HUES64 (cell line): Measurements from ENCODE around the gene STOML1.

Experiments used
- H3K27ac ChIP-seq: 2 replicates; pipeline ENCODE4 v1.7.0; 2013; ENCODE audit warnings: low read depth, low read length, inconsistent platforms
- H3K27me3 ChIP-seq: 2 replicates; pipeline ENCODE4 v1.6.1; 2013; ENCODE audit warnings: mild to moderate bottlenecking, low read length; ENCODE audit not compliant: insufficient read depth
- H3K36me3 ChIP-seq: 2 replicates; pipeline ENCODE4 v1.6.1; 2013; ENCODE audit warnings: mild to moderate bottlenecking, low read length; ENCODE audit not compliant: insufficient read depth
- H3K4me1 ChIP-seq: 2 replicates; pipeline ENCODE4 v1.6.1; 2013; ENCODE audit warnings: mild to moderate bottlenecking, low read length, moderate library complexity; ENCODE audit not compliant: insufficient read depth
- H3K4me3 ChIP-seq: 2 replicates; pipeline ENCODE4 v1.5.1; 2013; ENCODE audit warnings: mild to moderate bottlenecking, low read length, moderate library complexity
- H3K9ac ChIP-seq: 2 replicates; pipeline ENCODE4 v1.6.1; 2013; ENCODE audit warnings: mild to moderate bottlenecking, low read depth, low read length
- H3K9me3 ChIP-seq: 2 replicates; pipeline ENCODE4 v1.6.1; 2013; ENCODE audit warnings: low read depth, low read length; ENCODE audit not compliant: insufficient read depth
- WGBS: fragments of 150-250, 120-280 bp; methylation state at CpG from one replicate; pipeline ENCODE4 v1.1.7; 2013; ENCODE audit warnings: missing lambda C conversion rate; 5-methylcytosine and 5-hydroxymethylcytosine counted together

The STOML1 gene

DNA sequence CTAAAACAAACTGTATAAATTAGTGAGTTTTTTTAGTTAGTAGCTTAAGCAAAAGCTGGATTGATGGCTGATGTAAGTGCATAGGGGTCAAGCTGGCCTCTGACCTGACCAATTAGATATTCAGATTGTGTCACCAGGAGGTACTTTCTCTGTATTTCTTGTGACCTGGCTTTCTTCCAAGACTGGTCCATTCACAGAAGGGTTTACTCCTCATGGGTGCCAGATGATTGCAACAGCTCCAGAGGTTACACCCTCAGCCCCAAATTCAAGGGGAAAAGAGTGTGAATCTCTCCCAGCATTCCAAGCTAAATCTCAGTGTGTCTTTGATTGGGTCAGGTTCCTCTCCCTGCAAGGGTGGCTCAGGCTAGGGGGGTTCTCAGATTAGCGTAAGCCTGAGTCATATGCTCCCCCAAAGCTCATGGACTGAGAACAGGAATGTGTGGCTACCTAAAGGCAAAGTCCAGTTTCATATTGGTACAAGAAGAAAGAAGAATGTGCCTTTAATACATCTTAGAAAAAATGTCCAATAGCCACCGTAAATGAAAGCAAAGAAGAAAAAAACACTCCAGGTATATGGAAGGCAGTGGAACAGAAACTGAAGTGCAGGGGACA, 18.9 kb upstream of the STOML1 start:
- Histone ChIP-seq H3K9me3 (no peaks in the 10 kb centered on the region), H3K4me1 (no peaks in the 10 kb centered on the region), H3K27ac (no peak overlapping the region), H3K27me3 (no peaks in the 10 kb centered on the region), H3K36me3 (peaks cover 11% of the 10 kb centered on the region), H3K9ac (no peak overlapping the region), H3K4me3 (no peak overlapping the region)
- WGBS = 98% methylated on average over 2 of the region's 2 CpGs

DNA sequence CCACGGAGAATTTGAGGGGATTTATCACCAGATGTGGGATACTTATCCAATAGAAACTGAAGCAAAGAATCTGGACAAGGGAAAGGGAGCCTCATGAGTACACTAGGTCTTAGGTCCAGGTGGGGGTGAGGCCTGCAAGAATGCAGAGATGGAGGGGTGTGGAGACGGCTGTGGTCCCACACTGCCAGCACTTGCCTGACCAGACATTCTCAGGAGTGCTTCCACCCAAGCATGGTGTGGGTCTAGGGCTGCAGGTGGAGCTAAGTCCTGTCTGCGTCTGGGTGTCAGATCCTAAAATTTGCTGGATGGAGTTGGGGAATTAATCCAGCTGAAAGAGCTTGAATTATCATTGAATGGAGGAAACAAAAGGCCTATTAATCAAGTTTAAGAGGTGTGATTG, 16.8 kb upstream of the STOML1 start:
- Histone ChIP-seq H3K27me3 (no peaks in the 10 kb centered on the region), H3K9me3 (no peaks in the 10 kb centered on the region), H3K4me3 (no peak overlapping the region), H3K36me3 (peaks cover 14% of the 10 kb centered on the region), H3K9ac (no peak overlapping the region), H3K27ac (no peak overlapping the region), H3K4me1 (no peaks in the 10 kb centered on the region)
- WGBS = 94% methylated on average over 3 of the region's 3 CpGs

DNA sequence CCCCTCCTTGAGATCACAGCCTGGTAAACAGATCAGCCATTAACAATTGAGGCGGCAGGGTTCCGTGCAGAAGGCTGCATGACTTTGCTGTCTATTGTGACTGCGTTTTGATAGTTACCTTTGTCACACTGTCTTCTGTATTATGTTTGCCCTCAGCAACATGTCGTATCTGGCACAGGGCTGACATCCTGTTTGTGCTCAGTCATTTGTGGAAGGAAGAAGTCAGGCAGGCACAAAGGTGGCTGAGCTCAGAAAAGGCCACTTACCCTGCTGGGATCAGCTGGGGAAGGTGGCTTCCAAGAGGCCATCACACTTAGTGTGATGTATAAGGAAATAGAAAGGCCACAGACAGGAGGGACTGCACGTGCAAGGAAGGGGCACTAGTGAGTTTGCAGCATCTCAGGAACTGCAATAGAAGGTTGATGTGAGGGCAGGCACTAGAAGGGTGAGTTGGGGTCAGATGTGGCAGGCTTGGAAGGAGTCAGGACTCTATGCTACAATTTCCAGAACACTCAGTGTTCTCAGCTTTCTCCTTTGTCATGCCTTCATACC, 15.8 kb upstream of the STOML1 start:
- no peaks in the 10 kb centered on the region for H3K27me3 ChIP-seq
- no peak overlapping the region for H3K9ac ChIP-seq
- no peak overlapping the region for H3K27ac ChIP-seq
- no peaks in the 10 kb centered on the region for H3K4me1 ChIP-seq
- WGBS = 89% methylated on average over 5 of the region's 5 CpGs
- peaks cover 21% of the 10 kb centered on the region for H3K36me3 ChIP-seq
- no peak overlapping the region for H3K4me3 ChIP-seq
- H3K9me3 ChIP-seq = no peaks in the 10 kb centered on the region

DNA sequence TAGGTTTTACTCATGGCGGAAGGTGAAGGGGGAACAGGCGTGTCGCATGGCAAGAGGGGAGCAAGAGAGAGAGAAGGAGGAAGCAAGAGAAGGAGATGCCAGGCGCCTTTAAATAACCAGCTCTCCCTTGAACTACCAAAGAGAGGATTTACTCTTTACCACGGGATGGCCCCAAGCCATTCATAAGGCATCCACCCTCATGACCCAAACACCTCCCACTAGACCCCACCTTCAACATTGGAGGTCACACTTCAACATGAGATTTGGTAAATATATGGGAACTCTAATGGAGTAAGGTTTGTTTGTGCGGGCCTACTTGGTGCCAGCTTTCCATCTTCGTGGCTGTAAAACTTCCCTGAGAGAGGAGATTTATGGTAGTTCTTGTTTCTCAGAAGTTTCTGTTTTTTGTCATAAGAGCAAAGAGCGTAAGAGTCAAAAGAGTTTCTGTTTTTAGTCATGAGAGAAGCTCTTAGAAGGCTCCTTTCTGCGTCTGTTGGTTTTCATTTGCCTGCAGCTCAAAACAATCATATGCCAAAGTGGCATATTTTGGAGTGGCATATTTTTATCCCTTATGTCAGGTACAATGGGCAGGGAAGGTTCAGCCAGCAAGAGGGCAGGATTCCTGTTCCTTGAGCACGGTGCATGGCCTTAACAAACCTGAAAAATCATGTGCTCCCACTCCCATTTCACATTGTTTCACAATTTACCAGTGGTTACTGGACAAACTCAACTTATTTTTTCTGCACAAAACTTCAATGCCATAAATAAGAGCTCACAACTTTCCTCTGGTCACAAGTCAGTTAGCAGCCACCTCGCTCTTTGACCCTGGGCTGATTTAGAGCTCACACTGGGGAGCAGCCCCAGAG, 14.9 kb upstream of the STOML1 start:
- H3K9ac ChIP-seq = no peak overlapping the region
- 93% methylated on average over 11 of the region's 11 CpGs for WGBS
- peaks cover 24% of the 10 kb centered on the region for H3K36me3 ChIP-seq
- no peaks in the 10 kb centered on the region for H3K4me1 ChIP-seq
- H3K9me3 ChIP-seq = no peaks in the 10 kb centered on the region
- H3K27me3 ChIP-seq = no peaks in the 10 kb centered on the region
- no peak overlapping the region for H3K27ac ChIP-seq
- no peak overlapping the region for H3K4me3 ChIP-seq

DNA sequence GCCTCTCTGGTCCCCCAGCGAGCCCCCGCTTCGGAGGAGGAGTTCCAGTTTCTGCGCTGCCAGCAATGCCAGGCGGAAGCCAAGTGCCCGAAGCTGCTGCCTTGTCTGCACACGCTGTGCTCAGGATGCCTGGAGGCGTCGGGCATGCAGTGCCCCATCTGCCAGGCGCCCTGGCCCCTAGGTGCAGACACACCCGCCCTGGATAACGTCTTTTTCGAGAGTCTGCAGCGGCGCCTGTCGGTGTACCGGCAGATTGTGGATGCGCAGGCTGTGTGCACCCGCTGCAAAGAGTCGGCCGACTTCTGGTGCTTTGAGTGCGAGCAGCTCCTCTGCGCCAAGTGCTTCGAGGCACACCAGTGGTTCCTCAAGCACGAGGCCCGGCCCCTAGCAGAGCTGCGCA, 5.9 kb upstream of the STOML1 start:
- WGBS = 98% methylated on average over 27 of the region's 27 CpGs
- no peak overlapping the region for H3K9ac ChIP-seq

DNA sequence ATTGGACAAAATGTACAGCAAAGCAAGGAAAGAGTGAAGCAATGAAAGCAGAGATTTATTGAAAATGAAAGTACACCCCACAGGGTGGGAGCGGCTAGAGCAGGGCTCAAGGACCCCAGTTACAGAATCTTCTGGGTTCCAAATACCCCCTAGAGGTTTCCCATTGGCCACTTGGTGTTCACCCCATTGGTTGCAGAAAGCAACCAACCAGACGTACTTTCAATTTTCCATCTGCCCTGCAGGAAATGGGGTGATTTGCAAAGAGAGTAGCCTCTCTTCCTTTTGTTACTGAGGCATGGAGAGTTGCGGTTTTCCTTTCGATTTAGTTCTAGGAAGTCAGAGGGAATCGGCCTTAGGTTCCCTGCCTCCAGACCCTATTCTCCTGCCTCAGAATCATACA, 4.8 kb upstream of the STOML1 start:
- H3K4me1 ChIP-seq = peaks cover 7% of the 10 kb centered on the region; the same call in 1 of the 2 replicates
- H3K27me3 ChIP-seq = no peaks in the 10 kb centered on the region
- WGBS = 87% methylated on average over 5 of the region's 5 CpGs
- no peak overlapping the region for H3K9ac ChIP-seq
- peaks cover 23% of the 10 kb centered on the region for H3K36me3 ChIP-seq
- H3K9me3 ChIP-seq = no peaks in the 10 kb centered on the region
- no peak overlapping the region for H3K27ac ChIP-seq
- H3K4me3 ChIP-seq = no peak overlapping the region

More for the DNA sequence above, 5.9 kb upstream of the STOML1 start:
- Histone ChIP-seq H3K4me3 (no peak overlapping the region), H3K36me3 (peaks cover 26% of the 10 kb centered on the region), H3K27me3 (no peaks in the 10 kb centered on the region), H3K27ac (no peak overlapping the region), H3K4me1 (peaks cover 4% of the 10 kb centered on the region; the same call in 1 of the 2 replicates), H3K9me3 (no peaks in the 10 kb centered on the region)

DNA sequence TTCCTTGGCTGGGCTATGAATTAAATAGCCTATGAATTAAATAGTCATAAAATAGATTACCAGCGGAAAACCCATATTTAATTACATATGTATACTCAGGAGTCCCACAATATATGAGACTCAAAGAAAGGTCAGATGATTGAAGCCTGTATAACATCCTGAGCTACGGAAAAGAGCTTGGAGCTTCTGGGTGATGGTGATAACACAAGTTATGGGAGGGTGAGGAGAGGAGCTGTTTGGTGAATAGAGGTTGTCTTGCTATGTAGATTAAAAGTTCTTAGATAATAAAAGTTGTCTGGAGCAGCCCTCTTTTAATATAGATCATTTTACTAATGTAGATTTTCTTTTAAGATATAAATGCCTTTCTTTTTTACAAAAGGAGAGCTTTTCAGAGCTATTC, 4.2 kb upstream of the STOML1 start:
- Histone ChIP-seq H3K9me3 (no peaks in the 10 kb centered on the region), H3K27me3 (no peaks in the 10 kb centered on the region), H3K36me3 (peaks cover 18% of the 10 kb centered on the region), H3K9ac (no peak overlapping the region), H3K4me1 (peaks cover 11% of the 10 kb centered on the region; the same call in 1 of the 2 replicates), H3K27ac (no peak overlapping the region), H3K4me3 (peak overlapping the region; percentile 88; the same call in 1 of the 2 replicates)
- WGBS = 98% methylated on average over 1 of the region's 2 CpGs

DNA sequence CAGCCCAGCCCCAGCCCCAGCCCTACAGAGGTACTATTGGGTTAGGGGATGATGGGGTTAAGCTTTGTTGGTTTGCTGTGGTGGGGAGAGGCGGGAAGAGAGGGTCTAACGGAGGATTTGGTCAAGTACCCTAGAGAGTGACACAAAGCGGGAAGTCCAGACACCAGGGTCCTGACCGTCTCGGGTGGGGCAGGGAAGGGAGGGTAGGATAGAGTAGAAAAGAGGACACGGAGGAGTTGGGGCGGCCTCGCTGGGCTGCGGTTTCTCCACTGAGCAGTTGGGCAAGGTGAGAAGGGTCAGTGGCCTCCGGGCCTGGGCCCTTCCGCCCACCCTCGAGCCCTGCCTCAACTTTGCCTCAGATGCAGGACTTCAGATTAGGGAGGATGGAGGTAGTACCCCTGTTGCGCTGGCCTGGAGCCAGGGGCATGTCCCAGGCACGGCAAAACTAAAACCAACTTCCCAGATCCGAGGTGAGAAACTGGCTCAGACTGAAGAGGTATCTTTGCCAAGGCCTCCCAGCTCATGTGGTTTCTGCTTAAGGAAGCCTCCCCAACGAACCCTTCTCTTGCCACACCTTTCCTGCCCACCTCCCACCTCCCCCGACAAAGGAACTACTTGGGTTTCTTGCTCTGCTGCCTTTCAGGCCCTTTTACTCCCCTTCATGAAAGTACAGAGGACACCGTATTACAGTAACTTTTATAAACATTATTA, 3.0 kb upstream of the STOML1 start:
- H3K9me3 ChIP-seq = no peaks in the 10 kb centered on the region
- no peaks in the 10 kb centered on the region for H3K27me3 ChIP-seq
- H3K4me1 ChIP-seq = peaks cover 13% of the 10 kb centered on the region; the same call in 1 of the 2 replicates
- H3K9ac ChIP-seq = peak overlapping the region; percentile 81
- H3K27ac ChIP-seq = 0 out of 2 replicates have a peak overlapping the region, but pooled peaks have one; percentile 52
- peak overlapping the region; percentile 88 for H3K4me3 ChIP-seq
- H3K36me3 ChIP-seq = peaks cover 18% of the 10 kb centered on the region
- WGBS = 7% methylated on average over 18 of the region's 18 CpGs

DNA sequence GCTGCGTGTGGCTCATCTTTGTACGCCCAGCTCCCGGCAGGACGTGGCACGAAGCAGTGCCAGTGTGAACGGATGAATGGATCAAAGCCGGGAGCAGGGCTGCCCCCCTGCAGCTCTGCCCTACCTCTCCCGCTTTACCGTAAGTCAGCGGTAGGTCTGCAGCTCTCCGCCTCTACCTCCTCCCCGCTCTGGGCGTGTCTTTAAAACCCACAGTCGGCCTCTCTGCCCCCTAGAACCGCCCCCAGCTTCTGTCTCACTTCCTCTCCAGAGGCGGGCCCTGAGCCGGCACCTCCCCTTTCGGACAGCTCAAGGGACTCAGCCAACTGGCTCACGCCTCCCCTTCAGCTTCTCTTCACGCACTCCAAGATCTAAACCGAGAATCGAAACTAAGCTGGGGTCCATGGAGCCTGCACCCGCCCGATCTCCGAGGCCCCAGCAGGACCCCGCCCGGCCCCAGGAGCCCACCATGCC, 2.4 kb upstream of the STOML1 start, which contains the start of gene PML:
Gene PML, plus strand, starts transcription at position 304 of the 471 bp plus-strand sequence. Its CDS starts 97 bp downstream, at position 401.
- WGBS = under 1% methylated on average over 27 of the region's 27 CpGs
- Histone ChIP-seq H3K9ac (peak within 1 kb of the TSS; percentile 81), H3K4me1 (peaks cover 13% of the 10 kb centered on the region; the same call in 1 of the 2 replicates), H3K27ac (0 out of 2 replicates have a peak within 1 kb of the TSS, but pooled peaks have one; percentile 52), H3K9me3 (no peaks in the 10 kb centered on the region), H3K27me3 (no peaks in the 10 kb centered on the region), H3K4me3 (peak within 1 kb of the TSS; percentile 88), H3K36me3 (peaks cover 16% of the 10 kb centered on the region)

DNA sequence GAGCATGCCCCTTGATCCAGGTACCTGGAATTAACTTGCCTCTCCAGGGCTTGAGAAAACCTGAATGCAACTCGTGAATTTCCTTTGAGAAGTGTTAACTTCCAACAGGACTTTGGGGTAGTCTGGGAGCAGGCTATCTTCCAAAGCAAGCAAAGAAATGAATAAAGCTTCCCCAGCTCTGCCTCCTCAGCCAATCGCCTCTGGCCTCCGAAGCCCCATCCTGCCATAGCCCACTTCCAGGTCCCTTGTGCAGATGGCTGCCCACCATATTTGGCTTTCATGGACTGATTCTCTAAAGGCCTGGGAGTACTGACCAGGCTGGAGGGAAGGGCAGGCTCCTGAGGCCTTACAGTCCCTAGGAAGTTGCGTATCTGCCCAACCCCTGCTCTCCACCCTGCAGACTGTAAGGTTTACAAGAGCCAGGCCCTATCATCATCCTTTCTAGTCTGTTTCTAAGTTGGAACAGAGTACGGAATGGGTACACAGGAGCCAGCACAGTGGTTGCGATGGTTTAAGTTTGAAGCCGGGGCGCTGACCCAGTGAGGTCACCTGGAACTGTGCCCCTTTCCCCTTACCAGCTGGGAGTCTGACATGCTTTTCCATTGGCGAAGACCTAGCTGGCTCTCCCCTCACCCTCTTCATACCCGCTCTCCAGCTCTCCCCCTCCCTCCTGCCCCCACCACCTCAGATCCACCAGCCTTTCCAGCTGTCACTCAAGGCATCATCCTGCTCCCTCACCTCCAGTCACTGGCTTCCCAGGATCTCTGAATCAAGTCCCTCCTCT, 1.3 kb upstream of the STOML1 start:
- H3K36me3 ChIP-seq = peaks cover 6% of the 10 kb centered on the region
- WGBS = 95% methylated on average over 10 of the region's 10 CpGs
- no peak overlapping the region for H3K9ac ChIP-seq
- no peaks in the 10 kb centered on the region for H3K27me3 ChIP-seq
- no peak overlapping the region for H3K27ac ChIP-seq
- no peaks in the 10 kb centered on the region for H3K9me3 ChIP-seq
- peak overlapping the region; percentile 88 for H3K4me3 ChIP-seq
- H3K4me1 ChIP-seq = peaks cover 13% of the 10 kb centered on the region; the same call in 1 of the 2 replicates
